Activated T-cell treated with anti-CD3 and anti-CD28 coated beads, Interleukin-2, amount 50 U/mL, for 72 hours (primary cell): ENCODE data around the gene YTHDF1. TPM values are rescaled to one million over a fixed set of nuclear protein-coding genes. Genes with fewer than 3 reads are reported as not detected.

ENCODE experiments used
- ATAC-seq, 2 donors: fragments of 150-1000 bp; cut with Tn5 transposase; replicated peaks in 1 of 2; 2 replicates each; pipeline ENCODE4 v1.10.0; 2021; ENCODE audit warnings: moderate library complexity in 2 of 2, mild to moderate bottlenecking in 1 of 2
- DNase-seq, 2 donors: peaks; one replicate each; pipeline ENCODE4 v3.0.0; 2021 to 2022; ENCODE audit warnings: mixed read lengths in 1 of 2
- H3K27ac Mint-ChIP-seq: one replicate; pipeline ENCODE4 v1.8.0; 2022; ENCODE audit warnings: mild to moderate bottlenecking, moderate library complexity, mixed read lengths
- H3K27me3 Mint-ChIP-seq: one replicate; pipeline ENCODE4 v1.8.0; 2022; ENCODE audit warnings: low read depth, mixed read lengths
- H3K36me3 Mint-ChIP-seq, 2 donors: one replicate each; pipeline ENCODE4 v1.8.0; 2022; ENCODE audit warnings: mixed read lengths in 2 of 2, mild to moderate bottlenecking in 1 of 2; ENCODE audit not compliant: insufficient read depth in 2 of 2
- H3K4me1 Mint-ChIP-seq: one replicate; pipeline ENCODE4 v1.8.0; 2022; ENCODE audit warnings: low read depth, mixed read lengths
- H3K4me3 Mint-ChIP-seq, 2 donors: one replicate each; pipeline ENCODE4 v1.8.0; 2022; ENCODE audit warnings: mild to moderate bottlenecking in 2 of 2, mixed read lengths in 2 of 2, moderate library complexity in 2 of 2
- H3K9me3 Mint-ChIP-seq, 2 donors: one replicate each; pipeline ENCODE4 v1.8.0; 2022; ENCODE audit warnings: mixed read lengths in 2 of 2
- total RNA-seq, 2 donors: library from RNA; stranded (reverse); gene quantifications; one replicate each; pipeline ENCODE4 v1.2.3, GENCODE V29; 2022

YTHDF1 gene
- total RNA-seq, 2 donors from 2014 or later: 39.1 to 43.2 TPM

DNA sequence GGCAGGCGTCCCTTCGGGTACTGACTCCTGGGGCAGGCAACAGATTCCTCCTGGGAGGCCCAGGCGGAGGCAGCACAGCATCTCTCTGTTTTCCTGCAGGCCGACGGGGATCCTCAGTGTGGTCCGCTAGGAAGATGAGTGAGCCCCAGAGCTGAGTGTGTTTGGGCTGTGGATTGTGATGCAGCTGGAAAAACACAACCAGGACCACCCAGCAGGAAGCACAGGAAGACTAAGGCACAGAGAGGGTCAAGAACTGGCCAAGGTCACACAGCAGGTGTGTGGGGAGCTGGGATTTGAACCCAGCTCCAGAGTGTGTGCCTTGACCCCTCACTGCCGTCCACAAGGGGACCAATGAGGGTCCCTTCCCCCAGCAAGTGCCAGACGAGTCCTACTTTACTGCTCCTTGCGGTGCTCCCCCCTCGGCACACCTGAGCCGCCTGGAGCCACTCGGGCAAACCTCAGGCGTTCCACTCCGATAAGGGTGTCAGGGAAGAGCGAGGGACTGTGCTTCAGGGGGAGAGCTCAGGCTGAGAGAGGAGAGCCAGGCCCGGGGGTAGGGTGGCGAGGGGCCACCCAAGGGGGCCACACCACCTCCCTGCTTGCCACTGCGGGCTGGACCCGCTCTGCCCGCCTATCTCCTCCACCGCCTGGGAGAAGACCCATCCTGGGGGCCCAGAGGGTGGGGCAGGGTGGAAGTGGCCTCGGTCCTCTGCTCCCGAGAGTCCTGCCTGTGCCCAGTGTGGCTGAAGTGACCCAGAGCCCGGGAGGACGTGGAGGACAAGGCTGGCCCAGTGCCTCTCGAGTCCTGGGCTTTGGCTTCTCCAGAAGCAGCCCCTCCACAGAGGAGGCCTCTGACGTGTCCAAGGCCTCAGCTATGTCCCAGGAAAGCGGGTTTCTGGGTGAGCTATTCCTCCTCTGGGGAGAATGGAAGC lies 63.3 kb downstream of the YTHDF1 start:
- Mint-ChIP-seq H3K27me3 (peaks cover 11% of the 10 kb centered on the region), H3K9me3 (peaks cover 3 to 9% of the 10 kb centered on the region in 2 donors), H3K27ac (no peak overlapping the region), H3K4me3 (no peak overlapping the region), H3K36me3 (peaks cover 5 to 9% of the 10 kb centered on the region in 2 donors), H3K4me1 (no peaks in the 10 kb centered on the region)
- DNase-seq (no peak), ATAC-seq (no peak)

DNA sequence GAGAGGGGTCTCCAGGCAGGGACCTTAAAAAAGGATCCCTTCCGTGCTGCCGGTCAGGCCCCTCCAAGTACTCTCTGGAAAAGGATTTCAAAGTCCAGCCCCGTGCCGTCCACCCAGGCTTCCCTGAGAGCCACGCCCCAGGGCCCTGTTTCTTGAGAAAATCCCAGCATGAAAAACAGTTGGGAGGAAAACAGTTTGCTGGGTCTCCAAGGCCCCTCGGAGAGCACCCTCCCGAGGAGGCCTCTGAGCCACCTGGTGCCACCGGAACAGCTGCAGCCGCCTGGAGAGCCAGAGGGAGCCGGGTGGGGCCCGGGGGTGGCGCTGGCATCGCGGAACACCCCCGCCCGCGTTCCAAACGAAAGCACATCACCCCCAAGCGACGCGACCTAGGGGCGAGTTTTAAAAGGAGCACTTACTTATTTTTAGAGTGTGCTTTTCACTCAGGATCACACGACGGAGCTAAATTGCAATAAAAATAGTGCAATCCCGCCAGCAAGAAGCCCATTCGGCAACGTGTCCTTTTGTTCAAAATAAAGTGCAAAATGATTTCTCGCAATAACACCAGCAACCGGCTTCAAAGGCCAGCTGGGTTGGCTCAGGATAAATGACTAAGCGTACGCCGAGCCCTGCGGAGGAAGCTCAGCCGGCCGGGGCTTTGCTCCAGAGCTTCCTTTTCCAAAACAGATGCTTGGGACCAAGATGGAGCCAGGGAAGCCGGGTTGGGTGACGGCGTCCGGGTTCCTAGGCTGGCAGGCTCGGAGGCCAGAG lies 64.2 kb downstream of the YTHDF1 start:
- peaks cover 3 to 10% of the 10 kb centered on the region in 2 donors for H3K9me3 Mint-ChIP-seq
- DNase-seq (no peak), ATAC-seq (no peak)
- H3K36me3 Mint-ChIP-seq: peaks cover 5 to 9% of the 10 kb centered on the region in 2 donors
- peaks cover 11% of the 10 kb centered on the region for H3K27me3 Mint-ChIP-seq
- no peak overlapping the region for H3K27ac Mint-ChIP-seq
- no peaks in the 10 kb centered on the region for H3K4me1 Mint-ChIP-seq
- no peak overlapping the region for H3K4me3 Mint-ChIP-seq

DNA sequence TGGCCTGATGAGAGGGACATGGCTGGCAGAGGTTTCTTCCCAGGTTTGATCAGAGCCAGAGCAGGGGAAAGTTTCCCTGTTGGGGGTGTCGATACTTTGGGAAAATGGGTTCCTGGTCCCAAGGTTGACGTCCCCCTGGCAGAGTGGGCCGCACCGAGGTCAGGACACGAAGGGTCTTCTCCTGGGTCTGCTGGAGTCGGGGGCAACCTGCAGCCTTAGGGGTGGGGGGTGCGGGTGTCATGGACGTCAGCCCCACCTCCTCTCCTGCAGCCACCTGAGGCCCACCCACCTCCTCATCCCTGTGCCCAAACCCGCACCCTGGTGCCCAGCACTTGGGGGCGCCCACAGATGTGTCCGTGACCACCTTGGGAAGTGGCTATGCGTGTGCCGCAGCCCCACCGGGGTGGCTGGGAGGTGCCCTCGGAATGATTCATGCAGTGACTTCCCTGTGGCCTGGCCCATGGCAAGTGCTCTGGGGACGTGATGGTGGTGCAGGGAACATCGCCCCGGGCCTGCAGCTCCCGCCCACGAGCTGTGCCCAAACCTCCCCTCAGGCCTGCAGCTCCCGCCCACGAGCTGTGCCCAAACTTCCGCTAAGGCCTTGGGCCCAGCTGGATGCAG lies 64.9 kb downstream of the YTHDF1 start:
- Mint-ChIP-seq H3K36me3 (peaks cover 5 to 9% of the 10 kb centered on the region in 2 donors), H3K27ac (no peak overlapping the region), H3K9me3 (peaks cover 3 to 10% of the 10 kb centered on the region in 2 donors), H3K4me3 (no peak overlapping the region), H3K4me1 (no peaks in the 10 kb centered on the region), H3K27me3 (peaks cover 11% of the 10 kb centered on the region)
- no peak for DNase-seq
- no peak for ATAC-seq

DNA sequence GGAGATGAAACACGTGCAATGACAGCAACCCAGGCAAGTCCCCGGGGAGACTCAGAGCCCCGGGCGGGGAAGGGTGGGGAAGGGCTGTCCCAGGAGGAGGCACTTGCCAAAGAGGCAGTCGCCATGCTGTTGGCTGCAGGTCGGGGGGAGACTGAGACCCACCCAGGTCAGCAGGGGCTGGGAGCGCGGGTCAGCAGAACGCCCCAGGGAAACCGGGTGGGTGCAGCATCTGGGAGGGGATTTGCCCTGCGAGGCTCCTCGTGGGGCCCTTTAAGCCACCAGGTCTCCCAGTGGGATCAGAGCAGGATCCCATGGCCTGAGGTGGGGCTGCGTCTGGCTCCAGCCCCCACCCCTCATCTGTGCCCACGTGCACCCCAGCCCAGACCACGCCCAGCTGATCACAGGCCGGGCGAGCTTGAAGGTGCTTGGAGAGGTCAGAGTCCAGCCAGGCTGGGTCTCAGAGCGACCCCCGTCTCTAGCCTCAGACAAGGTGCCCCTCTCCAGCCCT lies 65.5 kb downstream of the YTHDF1 start:
- no peak overlapping the region for H3K27ac Mint-ChIP-seq
- H3K4me1 Mint-ChIP-seq: no peaks in the 10 kb centered on the region
- ATAC-seq: no peak
- no peak for DNase-seq
- no peak overlapping the region for H3K4me3 Mint-ChIP-seq
- H3K9me3 Mint-ChIP-seq: peaks cover 3 to 10% of the 10 kb centered on the region in 2 donors
- peaks cover 11% of the 10 kb centered on the region for H3K27me3 Mint-ChIP-seq
- peaks cover 5 to 9% of the 10 kb centered on the region in 2 donors for H3K36me3 Mint-ChIP-seq

DNA sequence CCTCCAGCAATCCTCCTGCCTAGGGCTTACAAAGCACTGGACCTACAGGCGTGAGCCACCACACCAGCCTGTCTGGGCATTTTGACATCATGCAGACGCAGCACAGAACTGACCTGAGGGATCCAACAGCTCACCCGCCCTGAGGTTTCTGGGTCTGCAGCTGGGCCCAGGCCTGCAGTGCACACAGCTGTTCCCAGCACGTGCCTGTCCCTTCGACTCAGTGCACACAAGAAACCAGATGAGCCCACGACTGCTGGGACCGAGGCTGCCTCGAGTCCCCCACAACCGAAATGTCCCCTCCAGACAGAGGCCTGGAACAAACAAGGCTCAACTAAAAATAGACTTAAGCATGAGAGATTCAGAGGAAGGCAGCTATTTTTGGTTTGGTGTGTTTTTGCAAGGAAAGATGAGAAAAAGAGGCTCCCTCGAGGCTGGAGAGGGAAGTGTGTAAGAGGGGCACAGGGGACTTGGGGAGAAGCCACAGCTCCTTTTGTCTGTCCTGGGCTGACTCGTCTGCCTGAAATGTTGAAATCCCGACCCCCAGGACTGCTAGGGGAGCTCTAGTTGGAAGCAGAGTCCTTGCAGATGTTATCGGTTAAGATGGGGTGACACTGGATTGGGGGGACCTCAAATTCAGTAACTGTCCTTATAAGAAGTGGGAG lies 66.3 kb downstream of the YTHDF1 start:
- H3K9me3 Mint-ChIP-seq: peaks cover 3 to 10% of the 10 kb centered on the region in 2 donors
- H3K4me3 Mint-ChIP-seq: no peak overlapping the region
- no peak for DNase-seq
- H3K4me1 Mint-ChIP-seq: no peaks in the 10 kb centered on the region
- peaks cover 11% of the 10 kb centered on the region for H3K27me3 Mint-ChIP-seq
- H3K27ac Mint-ChIP-seq: no peak overlapping the region
- ATAC-seq: no peak
- H3K36me3 Mint-ChIP-seq: peaks cover 5 to 9% of the 10 kb centered on the region in 2 donors

DNA sequence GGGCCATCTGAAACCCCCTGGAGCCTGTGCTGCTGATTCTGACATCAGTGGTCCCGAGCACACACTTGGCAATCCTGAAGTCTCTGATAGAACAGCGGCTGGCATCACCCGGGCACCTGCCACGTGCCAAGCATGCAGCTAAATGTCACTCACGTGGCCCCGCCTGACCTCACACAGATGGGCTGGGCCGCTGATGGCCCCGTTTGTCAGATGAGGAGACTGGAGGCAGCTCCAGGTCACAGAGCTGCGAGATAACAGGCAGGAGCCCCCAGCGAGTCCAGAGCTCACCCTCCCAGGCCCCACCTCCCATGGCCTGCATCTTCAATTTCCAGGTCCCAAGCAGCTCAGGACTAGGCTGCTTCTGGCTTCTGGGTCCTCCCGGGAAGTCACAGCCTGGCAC lies 67.2 kb downstream of the YTHDF1 start:
- Mint-ChIP-seq H3K36me3 (peaks cover 5 to 9% of the 10 kb centered on the region in 2 donors), H3K27me3 (peaks cover 11% of the 10 kb centered on the region), H3K27ac (no peak overlapping the region), H3K4me3 (no peak overlapping the region), H3K4me1 (no peaks in the 10 kb centered on the region), H3K9me3 (peaks cover 3 to 10% of the 10 kb centered on the region in 2 donors)
- DNase-seq (no peak), ATAC-seq (no peak)

DNA sequence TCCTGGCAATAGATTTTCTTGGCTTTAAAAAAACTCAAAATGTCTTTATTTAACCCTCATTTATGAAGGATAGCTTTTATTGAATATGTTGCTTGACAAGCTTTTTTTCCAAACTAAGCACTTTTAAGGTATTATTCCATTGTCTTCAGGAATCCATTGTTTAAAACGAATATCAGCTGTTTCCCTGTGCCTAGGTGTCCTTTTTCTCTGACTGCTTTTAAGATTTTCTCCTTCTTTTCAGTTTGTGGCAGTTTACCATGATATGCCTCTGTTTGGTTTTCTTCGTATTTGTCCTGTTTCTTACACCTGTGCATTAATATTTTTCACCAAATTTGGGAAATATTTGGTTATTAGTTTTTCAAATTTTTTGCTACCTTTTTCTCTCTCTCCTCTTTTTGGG lies 68.4 kb downstream of the YTHDF1 start:
- H3K27ac Mint-ChIP-seq: no peak overlapping the region
- H3K9me3 Mint-ChIP-seq: peaks cover 3 to 10% of the 10 kb centered on the region in 2 donors
- no peak overlapping the region for H3K4me3 Mint-ChIP-seq
- no peak for ATAC-seq
- DNase-seq: no peak
- H3K36me3 Mint-ChIP-seq: peaks cover 5 to 9% of the 10 kb centered on the region in 2 donors
- no peaks in the 10 kb centered on the region for H3K4me1 Mint-ChIP-seq
- H3K27me3 Mint-ChIP-seq: peaks cover 11% of the 10 kb centered on the region

Other genes starting within 250 kb of the YTHDF1 start
- gene BHLHE23, start 209.2 kb downstream of the YTHDF1 start, total RNA-seq: not detected
- under 1 TPM in 1 of 2 donors, not detected in 1; 0.74 TPM for gene BIRC7, start 19.8 kb upstream of the YTHDF1 start, total RNA-seq
- not detected for gene NKAIN4, start 38.3 kb upstream of the YTHDF1 start, total RNA-seq
- 10 to 100 TPM; 75.8 to 76.6 TPM for gene ARFGAP1, start 56.7 kb upstream of the YTHDF1 start, total RNA-seq
- under 1 TPM; 0.50 to 0.58 TPM for gene COL20A1, start 77.1 kb upstream of the YTHDF1 start, total RNA-seq
- gene CHRNA4, start 145.2 kb upstream of the YTHDF1 start, total RNA-seq: not detected